Heart right ventricle (tissue), 16 donors: ENCODE data around the gene ORAI3. TPM values are rescaled to one million over a fixed set of nuclear protein-coding genes. Genes with fewer than 3 reads are reported as not detected.

Experiments
- ATAC-seq, 8 donors: fragments of 200-7000 bp; cut with Tn5 transposase; one replicate each; pipeline ENCODE4 v1.9.1; 2020; ENCODE audit warnings: mild to moderate bottlenecking in 8 of 8, moderate library complexity in 8 of 8, moderate number of reproducible peaks in 1 of 8
- DNase-seq, 2 donors: peaks; one replicate each; pipeline ENCODE4 v3.0.0-alpha.2; 2020
- H3K27ac ChIP-seq, 10 donors: fragments of 200-600 bp; sonication (generic) in 2 of 10; one replicate each; pipeline versions ENCODE4 v1.5.0 to v1.8.0; 2020 to 2022; ENCODE audit warnings: mild to moderate bottlenecking in 3 of 10
- H3K27me3 ChIP-seq, 7 donors: fragments of 200-600 bp; one replicate each; pipeline ENCODE4 v1.8.0; 2021 to 2022; ENCODE audit warnings: mild to moderate bottlenecking in 2 of 7
- H3K36me3 ChIP-seq, 9 donors: fragments of 200-600 bp; sonication (generic) in 1 of 9; one replicate each; pipeline versions ENCODE4 v1.5.0 to v1.8.0; 2020 to 2022; ENCODE audit warnings: mild to moderate bottlenecking in 2 of 9
- H3K4me1 ChIP-seq, 9 donors: fragments of 200-600 bp; sonication (generic) in 1 of 9; one replicate each; pipeline versions ENCODE4 v1.5.0 to v1.8.0; 2020 to 2022; ENCODE audit warnings: mild to moderate bottlenecking in 4 of 9
- H3K4me3 ChIP-seq, 10 donors: fragments of 200-600 bp; sonication (generic) in 2 of 10; one replicate each; pipeline versions ENCODE4 v1.5.0 to v1.8.0; 2020 to 2022; ENCODE audit warnings: mild to moderate bottlenecking in 7 of 10, moderate library complexity in 2 of 10
- H3K9me3 ChIP-seq, 11 donors: fragments of 200-600 bp in 10 of 11; sonication (generic) in 2 of 11; one replicate each; pipeline versions ENCODE4 v1.5.0 to v1.8.0; 2013 to 2022; ENCODE audit warnings: mild to moderate bottlenecking in 2 of 11, control low read depth in 1 of 11, moderate library complexity in 1 of 11
- WGBS, 2 donors: extraction: QIAGEN DNeasy Blood & Tissue Kit; methylation state at CpG; one replicate each; pipeline ENCODE4 v1.1.7; 2013; ENCODE audit warnings: inconsistent platforms in 1 of 2; 5-methylcytosine and 5-hydroxymethylcytosine counted together
- intact Hi-C, 10 donors: fragments of 100-400 bp; cut with DNase I; formaldehyde crosslinking; loops; one replicate each; pipeline versions ENCODE4 v1.11.1 to v1.14.2; 2022
- polyA plus RNA-seq, 2 donors: library from polyadenylated mRNA; stranded (reverse); fragments of 200-250 nt; gene quantifications; one replicate each; pipeline ENCODE4 v1.2.3, GENCODE V29; 2013
- total RNA-seq, 10 donors: library from RNA; stranded (reverse); fragmentation: NEBNext Ultra II Directional in 3 of 10; extraction: Animal tissue kit (Norgen Biotek cat#: 25700) in 3 of 10; gene quantifications; one replicate each; pipeline versions ENCODE4 v1.2.1 to v1.2.4, GENCODE V29; 2021 to 2023
- TF ChIP-seq, protein P1 (sequence below), 9 donors: fragments of 200-600 bp; sonication (generic) in 2 of 9; IDR thresholded peaks; one replicate each; pipeline versions ENCODE4 v1.5.0 to v1.8.0; 2021 to 2022; ENCODE audit warnings: antibody characterized with exemption in 9 of 9, mild to moderate bottlenecking in 5 of 9, moderate library complexity in 1 of 9
- donor health status: Arrhythmogenic right ventricular cardiomyopathy.
- donor health status: ischemic (EF 13 %, LVEDD 7.1; RV severe dilation, severe dysfunction).
- donor health status: healthy with polysubstance abuse.
- donor health status: DM: no; HTN: yes; CAD: no.
- donor health status: DM: no; HTN: no; CAD: no.
- donor health status: ischemic (EF 25% LVEDD 6.9; RV normal size, moderate dysfunction).
- donor health status: ischemic (EF 25% LVEDD 5.7; RV mildly dilated, moderate dysfunction).
- donor health status: healthy.
- donor health status: DM: yes; HTN: yes; CAD: no.
- donor health status: Ischemic cardiomyopathy.
- donor health status: ischemic (EF 35%, LVEDD 5.7; RV mildly dilated, moderate dysfunction).
- donor health status: nonischemic (EF 11% LVEDD 7.7; RV severe dilation, severe dysfunction).
- donor health status: DM: yes; HTN: yes; CAD: no.
- donor health status: PGD.
- donor health status: ischemic (EF 29% LVEDD 5.4; RV normal size, mild dysfunction).
- donor health status: nonischemic (EF 23%, LVEDD 6.1; RV moderate dilation, normal function).

ORAI3 gene
- total and polyA plus RNA-seq, 12 donors: 7.8 to 19.8 (median 11.4) TPM

DNA sequence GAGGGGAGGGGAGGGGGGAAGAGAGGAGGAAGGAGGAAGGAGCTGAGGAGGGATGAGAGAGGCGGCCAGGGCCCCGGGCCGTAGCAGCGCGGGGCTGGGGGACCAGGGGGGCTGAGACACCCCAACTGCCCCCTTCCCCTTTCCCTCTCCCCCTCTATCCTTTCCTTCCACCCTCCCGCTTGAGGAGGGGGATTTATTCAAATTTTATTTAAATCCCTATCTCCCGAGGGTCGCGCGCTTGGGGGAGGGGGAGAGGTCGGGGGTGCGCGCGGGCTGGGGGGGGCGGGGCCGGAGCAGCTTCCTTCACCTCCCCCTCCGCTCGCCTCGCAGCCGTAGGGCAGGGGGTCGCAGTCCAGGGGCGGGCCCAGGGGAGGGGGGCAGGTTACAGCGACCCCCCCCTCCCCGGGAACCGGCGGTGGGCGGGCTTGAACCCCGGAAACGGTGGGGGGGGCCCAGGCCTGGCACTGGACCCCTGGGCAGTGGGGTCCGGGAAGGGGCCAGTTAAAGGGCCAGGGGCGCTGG, 25.3 kb upstream of the ORAI3 start, which contains the start of gene FBXL19:
TSS of gene FBXL19 (plus strand) at position 19 of the 522 bp plus-strand sequence. CDS start 2,183 bp downstream, outside the sequence.
- DNase-seq (peak in 1 of 2 donors; percentile 60), ATAC-seq (peak in 1 of 8 donors; percentile 5)
- Histone ChIP-seq H3K4me3 (peak within 1 kb of the TSS; percentile 57 to 89 (median 73)), H3K4me1 (peaks cover 0 to 24% (median 16%) of the 10 kb centered on the region in 9 donors), H3K36me3 (peaks cover 0 to 22% (median 0%) of the 10 kb centered on the region in 9 donors), H3K9me3 (no peaks in the 10 kb centered on the region), H3K27me3 (no peaks in the 10 kb centered on the region), H3K27ac (peak within 1 kb of the TSS; percentile 86 to 97 (median 94))
- WGBS, 2 donors: 0% methylated on average over 21 to 30 of the region's 31 CpGs
- TF ChIP-seq, protein P1, sequence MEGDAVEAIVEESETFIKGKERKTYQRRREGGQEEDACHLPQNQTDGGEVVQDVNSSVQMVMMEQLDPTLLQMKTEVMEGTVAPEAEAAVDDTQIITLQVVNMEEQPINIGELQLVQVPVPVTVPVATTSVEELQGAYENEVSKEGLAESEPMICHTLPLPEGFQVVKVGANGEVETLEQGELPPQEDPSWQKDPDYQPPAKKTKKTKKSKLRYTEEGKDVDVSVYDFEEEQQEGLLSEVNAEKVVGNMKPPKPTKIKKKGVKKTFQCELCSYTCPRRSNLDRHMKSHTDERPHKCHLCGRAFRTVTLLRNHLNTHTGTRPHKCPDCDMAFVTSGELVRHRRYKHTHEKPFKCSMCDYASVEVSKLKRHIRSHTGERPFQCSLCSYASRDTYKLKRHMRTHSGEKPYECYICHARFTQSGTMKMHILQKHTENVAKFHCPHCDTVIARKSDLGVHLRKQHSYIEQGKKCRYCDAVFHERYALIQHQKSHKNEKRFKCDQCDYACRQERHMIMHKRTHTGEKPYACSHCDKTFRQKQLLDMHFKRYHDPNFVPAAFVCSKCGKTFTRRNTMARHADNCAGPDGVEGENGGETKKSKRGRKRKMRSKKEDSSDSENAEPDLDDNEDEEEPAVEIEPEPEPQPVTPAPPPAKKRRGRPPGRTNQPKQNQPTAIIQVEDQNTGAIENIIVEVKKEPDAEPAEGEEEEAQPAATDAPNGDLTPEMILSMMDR (IDR thresholded peaks at IDR 0.05): no peak
- intact Hi-C loops: loop anchor here in 4 of 10 donors (2.0 to 5.0 kb wide), 5 partner anchors 27 to 265 kb away; partner anchors contain the start of genes CTF1 (in 1 of the 4) and FBRS (in 1 of the 4)

DNA sequence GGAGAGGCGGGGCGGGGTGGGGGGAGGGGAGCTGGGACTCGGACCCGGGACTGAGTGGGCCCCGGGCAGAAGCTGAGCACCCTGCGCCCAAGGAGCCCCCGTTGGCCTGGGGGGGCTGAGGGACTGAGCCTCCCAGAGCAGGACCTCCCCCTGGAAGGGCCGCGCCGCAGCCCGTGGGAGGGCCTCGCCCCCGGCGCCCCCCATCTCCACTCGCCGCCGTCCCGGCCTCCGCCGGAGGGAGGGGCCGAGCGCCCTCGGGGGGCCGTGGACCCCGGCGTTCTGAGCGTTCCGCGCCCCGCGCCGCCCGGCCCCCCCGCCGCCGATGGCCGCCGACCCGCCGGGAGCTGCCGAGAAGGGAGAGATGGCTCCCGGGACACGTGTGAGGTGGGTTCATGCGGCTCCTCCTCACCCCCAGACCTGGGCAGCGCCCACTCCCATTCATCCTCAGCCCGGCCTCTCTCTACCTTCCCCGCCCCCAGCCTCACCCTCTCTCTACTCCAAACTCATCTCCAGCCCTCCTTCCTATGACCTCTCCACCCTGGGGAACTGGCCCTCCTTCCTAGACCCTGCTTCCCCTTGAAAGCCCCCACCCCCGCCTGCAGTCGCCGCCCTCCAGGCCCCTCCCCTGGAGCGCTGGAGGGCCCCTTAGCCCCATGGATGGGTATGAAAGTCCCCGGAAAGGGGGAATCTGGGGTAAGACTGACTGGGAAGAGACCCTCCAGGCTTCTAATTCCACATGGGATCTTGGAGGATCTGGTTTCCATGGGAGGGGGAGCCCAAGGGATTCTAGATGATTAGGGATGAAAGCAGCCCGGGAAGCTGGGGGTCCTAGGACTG, 24.6 kb upstream of the ORAI3 start:
- peaks cover 0 to 29% (median 0%) of the 10 kb centered on the region in 9 donors for H3K36me3 ChIP-seq
- DNase-seq: peak in 1 of 2 donors; percentile 35
- TF ChIP-seq, protein P1 (IDR thresholded peaks at IDR 0.05): no peak
- H3K4me3 ChIP-seq: peak overlapping the region; percentile 57 to 89 (median 73)
- peaks cover 0 to 24% (median 16%) of the 10 kb centered on the region in 9 donors for H3K4me1 ChIP-seq
- WGBS, 2 donors: 4 to 5% methylated on average over 34 to 50 of the region's 53 CpGs
- intact Hi-C loops: loop anchor here in 3 of 10 donors (5.0 kb wide), 2 partner anchors 77 to 82 kb away; no protein-coding TSS in a partner anchor
- H3K27ac ChIP-seq: peak overlapping the region in 9 of 10 donors; percentile 46 to 94 (median 87)
- ATAC-seq: no peak
- H3K27me3 ChIP-seq: no peaks in the 10 kb centered on the region
- H3K9me3 ChIP-seq: no peaks in the 10 kb centered on the region

DNA sequence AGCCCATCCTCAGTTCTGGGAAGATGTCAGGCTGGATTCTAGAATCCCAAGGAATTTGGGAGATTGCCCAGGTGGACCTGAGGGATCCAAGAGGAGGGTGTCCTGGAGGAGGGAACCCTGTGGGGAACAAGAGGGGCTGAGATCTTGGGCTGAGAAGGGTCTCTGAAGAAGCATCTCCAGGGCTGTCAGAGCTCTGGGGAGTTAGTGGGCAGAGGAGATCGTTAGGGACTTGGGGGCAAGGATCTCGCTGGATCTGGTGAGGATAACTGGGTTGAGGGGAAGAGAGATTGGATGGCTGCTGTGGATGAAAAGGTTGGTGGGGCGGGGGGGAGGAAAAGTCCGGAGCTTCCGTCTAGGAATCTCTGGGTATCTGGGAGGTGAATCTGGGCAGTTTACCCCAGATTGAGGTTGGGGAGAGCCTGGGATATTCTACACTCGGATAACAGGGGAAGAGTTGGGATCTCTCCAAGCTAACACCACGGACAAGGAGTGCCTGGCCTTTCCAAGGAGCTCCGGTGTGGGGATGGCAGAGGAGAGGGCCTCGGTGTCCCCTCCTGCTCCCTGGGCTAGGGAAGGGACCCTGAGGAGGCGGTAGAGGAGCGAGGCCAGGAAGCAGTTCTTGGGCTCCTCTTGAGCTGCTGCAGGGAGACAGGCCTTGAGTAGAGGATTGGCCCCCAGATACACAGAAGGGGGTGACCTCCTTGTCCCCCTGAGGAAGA, 23.8 kb upstream of the ORAI3 start:
- intact Hi-C loops: loop anchor here in 3 of 10 donors (5.0 kb wide), 2 partner anchors 78 to 83 kb away; no protein-coding TSS in a partner anchor
- Histone ChIP-seq H3K27me3 (no peaks in the 10 kb centered on the region), H3K27ac (peak overlapping the region in 8 of 10 donors; percentile 46 to 94 (median 86)), H3K4me1 (peaks cover 0 to 24% (median 16%) of the 10 kb centered on the region in 9 donors), H3K4me3 (peak overlapping the region in 7 of 10 donors; percentile 57 to 89 (median 71)), H3K36me3 (peaks cover 0 to 36% (median under 1%) of the 10 kb centered on the region in 9 donors), H3K9me3 (no peaks in the 10 kb centered on the region)
- no peak for ATAC-seq
- no peak for DNase-seq
- TF ChIP-seq, protein P1 (IDR thresholded peaks at IDR 0.05): no peak
- 70 to 78% methylated on average over 11 of the region's 11 CpGs for WGBS, 2 donors

DNA sequence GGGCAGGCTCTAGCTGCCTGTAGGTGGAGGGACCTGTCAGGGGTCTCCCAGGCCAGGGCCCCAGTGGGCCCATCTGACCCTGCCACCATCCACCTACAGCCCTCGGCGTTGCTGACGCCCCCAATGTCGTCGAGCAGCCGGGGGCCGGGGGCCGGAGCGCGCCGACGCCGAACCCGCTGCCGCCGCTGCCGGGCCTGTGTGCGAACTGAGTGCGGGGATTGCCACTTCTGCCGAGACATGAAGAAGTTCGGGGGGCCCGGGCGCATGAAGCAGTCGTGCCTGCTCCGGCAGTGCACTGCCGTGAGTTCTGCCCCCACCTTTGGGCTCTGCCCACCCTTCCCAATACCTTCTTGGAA, 23.3 kb upstream of the ORAI3 start:
- Histone ChIP-seq H3K4me1 (peaks cover 0 to 29% (median 16%) of the 10 kb centered on the region in 9 donors), H3K4me3 (no peak overlapping the region), H3K36me3 (peaks cover 0 to 42% (median 6%) of the 10 kb centered on the region in 9 donors), H3K27ac (no peak overlapping the region), H3K9me3 (no peaks in the 10 kb centered on the region), H3K27me3 (no peaks in the 10 kb centered on the region)
- WGBS, 2 donors: 88 to 93% methylated on average over 26 of the region's 26 CpGs
- TF ChIP-seq, protein P1 (IDR thresholded peaks at IDR 0.05): no peak
- DNase-seq (no peak), ATAC-seq (no peak)
- intact Hi-C loops: no loop called here
